ENCODE results near the gene LCN6. TPM values are rescaled to one million over a fixed set of nuclear protein-coding genes. Genes with fewer than 3 reads are reported as not detected.
A peak's percentile ranks its signal among the peaks of the same experiment; 100 is the strongest.

LCN6 gene
- total RNA-seq, 4 donors from 2014 or later, result 16.2 to 31.4 (median 22.7) TPM

DNA sequence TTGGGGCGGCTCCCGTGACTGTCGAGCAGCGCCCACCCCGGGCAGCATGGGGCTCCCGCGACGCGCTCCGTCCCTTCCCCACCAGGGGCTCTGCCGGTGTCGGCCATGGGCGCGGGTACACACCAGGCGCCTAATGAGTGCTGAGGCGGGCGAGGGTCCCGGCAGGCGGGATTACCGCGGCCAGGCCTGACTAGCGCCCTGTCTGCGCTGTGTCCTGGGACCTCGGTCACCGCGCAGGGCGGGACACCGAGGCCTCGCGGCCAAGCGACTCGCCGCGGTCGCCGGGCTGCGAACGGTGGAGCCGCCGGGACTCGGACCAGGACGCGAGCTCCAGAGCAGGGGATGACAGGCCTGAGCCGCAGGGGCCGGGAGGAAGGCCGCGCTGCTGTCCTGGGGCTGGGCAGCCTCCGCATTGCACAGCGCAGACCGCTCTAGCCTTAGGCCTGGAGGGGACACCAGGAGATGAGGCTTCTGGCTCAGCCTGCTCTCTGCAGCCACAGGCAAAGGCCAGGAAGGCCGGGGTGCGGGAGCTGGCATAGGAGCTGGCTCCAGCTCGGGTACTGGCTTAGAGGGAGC lies 19.7 kb downstream of the LCN6 start:
- Histone ChIP-seq H3K4me3 (peak overlapping the region; percentile 47 to 89), H3K27ac (peak overlapping the region in 3 of 4 donors; percentile 71 to 84 (median 82)), H3K27me3 (no peaks in the 10 kb centered on the region), H3K9me3 (no peaks in the 10 kb centered on the region), H3K4me1 (peaks cover 0 to 61% (median 27%) of the 10 kb centered on the region in 3 donors), H3K36me3 (peaks cover 0 to 32% of the 10 kb centered on the region in 2 donors)
- TF ChIP-seq EP300 (IDR thresholded peaks at IDR 0.05) (no peak), POLR2AphosphoS5 (IDR thresholded peaks at IDR 0.05) (no peak), CTCF (IDR thresholded peaks at IDR 0.05) (no peak), POLR2A (IDR thresholded peaks at IDR 0.05) (no peak)
- WGBS, 2 donors (ENCODE audit: low coverage in 1 of 2), result no CpG with 5 or more reads among the region's 53 CpGs
- peak; percentile 24 for ATAC-seq

DNA sequence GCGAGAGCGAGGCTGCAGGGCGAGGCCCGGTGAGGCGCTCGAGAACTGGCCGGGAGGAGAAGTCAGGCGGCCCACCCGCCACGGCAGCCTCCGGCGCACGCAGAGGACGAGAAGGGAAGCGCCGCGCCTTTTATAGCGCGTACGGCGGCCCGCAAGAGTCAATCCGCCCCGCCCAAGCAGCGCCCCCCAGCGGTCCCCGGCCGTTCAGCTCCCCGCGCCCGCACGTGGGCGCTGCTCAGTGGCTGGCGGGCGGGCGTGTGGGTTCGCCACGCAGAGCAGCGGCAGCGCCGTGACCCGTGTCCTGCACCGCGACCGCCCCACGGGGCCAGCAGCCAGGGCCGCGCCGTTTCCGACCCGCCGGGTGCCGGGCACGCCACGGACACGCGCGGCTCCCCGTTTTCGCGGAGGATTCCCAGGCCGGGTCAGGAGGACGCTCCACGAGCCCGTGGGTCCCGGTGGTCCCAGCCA lies 20.2 kb downstream of the LCN6 start:
- H3K4me3 ChIP-seq, result peak overlapping the region; percentile 47 to 89
- H3K27ac ChIP-seq, result peak overlapping the region in 3 of 4 donors; percentile 71 to 84 (median 82)
- peaks cover 0 to 37% of the 10 kb centered on the region in 2 donors for H3K36me3 ChIP-seq
- peak; percentile 100 for TF ChIP-seq POLR2AphosphoS5 (IDR thresholded peaks at IDR 0.05)
- TF ChIP-seq EP300 (IDR thresholded peaks at IDR 0.05), result no peak
- peak in 3 of 4 experiments; percentile 96 to 98 (median 98) for TF ChIP-seq CTCF (IDR thresholded peaks at IDR 0.05)
- peak; percentile 99 to 100 for TF ChIP-seq POLR2A (IDR thresholded peaks at IDR 0.05)
- H3K4me1 ChIP-seq, result peaks cover 0 to 66% (median 27%) of the 10 kb centered on the region in 3 donors
- no CpG with 5 or more reads among the region's 66 CpGs for WGBS, 2 donors (ENCODE audit: low coverage in 1 of 2)
- ATAC-seq, result peak; percentile 84
- H3K27me3 ChIP-seq, result no peaks in the 10 kb centered on the region
- H3K9me3 ChIP-seq, result no peaks in the 10 kb centered on the region

- Histone ChIP-seq H3K27ac (peak overlapping the region in 2 of 4 donors; percentile 16 to 82), H3K27me3 (no peaks in the 10 kb centered on the region), H3K36me3 (peaks cover 0 to 51% of the 10 kb centered on the region in 2 donors), H3K4me3 (peak overlapping the region; percentile 47 to 89), H3K9me3 (no peaks in the 10 kb centered on the region), H3K4me1 (peaks cover 0 to 80% (median 30%) of the 10 kb centered on the region in 3 donors)
- no peak for ATAC-seq
- TF ChIP-seq EP300 (IDR thresholded peaks at IDR 0.05), result no peak
- TF ChIP-seq POLR2AphosphoS5 (IDR thresholded peaks at IDR 0.05), result no peak
- peak in 1 of 4 experiments; percentile 24 for TF ChIP-seq CTCF (IDR thresholded peaks at IDR 0.05)
- no peak for TF ChIP-seq POLR2A (IDR thresholded peaks at IDR 0.05)
- 15 to 24% methylated on average over 7 to 15 of the region's 18 CpGs for WGBS, 2 donors (ENCODE audit: low coverage in 1 of 2)
Observed at GRCh38 chr9:136726631-136727191, 21.6 kb downstream of the LCN6 start.

GRCh38 chr9:136726118-136726517 lies 22.2 kb downstream of the LCN6 start:
- H3K36me3 ChIP-seq, result peaks cover 0 to 57% of the 10 kb centered on the region in 2 donors
- no peaks in the 10 kb centered on the region for H3K27me3 ChIP-seq
- no peak for ATAC-seq
- H3K4me3 ChIP-seq, result peak overlapping the region in 1 of 2 donors; percentile 89
- 55 to 57% methylated on average over 4 of the region's 16 CpGs for WGBS, 2 donors (ENCODE audit: low coverage in 1 of 2)
- H3K4me1 ChIP-seq, result peaks cover 0 to 86% (median 34%) of the 10 kb centered on the region in 3 donors
- H3K9me3 ChIP-seq, result no peaks in the 10 kb centered on the region
- peak overlapping the region in 3 of 4 donors; percentile 16 to 82 (median 26) for H3K27ac ChIP-seq
- TF ChIP-seq POLR2A (IDR thresholded peaks at IDR 0.05) (no peak), CTCF (IDR thresholded peaks at IDR 0.05) (no peak), POLR2AphosphoS5 (IDR thresholded peaks at IDR 0.05) (no peak), EP300 (IDR thresholded peaks at IDR 0.05) (no peak)
